GM10248 (cell line): ENCODE measurements around the gene SNAI3.

Source experiments
- CTCF ChIA-PET: fragments of 300-600 bp; sonication (Branson Sonifier 250); formaldehyde crosslinking; extraction: SDS; loops from one replicate; lab custom pipeline; 2021; ENCODE audit warnings: antibody characterized with exemption; lab: Yijun Ruan, JAX
- POLR2A ChIA-PET: fragments of 350-650 bp; sonication (Branson Sonifier 250); formaldehyde crosslinking; extraction: SDS; loops from one replicate; lab custom pipeline; 2020; ENCODE audit warnings: antibody characterized with exemption; lab: Yijun Ruan, JAX
- DNase-seq: peaks from one replicate; pipeline ENCODE4 v3.0.0; 2012; ENCODE audit errors: extremely low spot score
- CTCF ChIP-seq: IDR thresholded peaks from 2 replicates; pipeline ENCODE4 v1.5.1; 2012; ENCODE audit warnings: mild to moderate bottlenecking, low read depth; ENCODE audit errors: extremely low read depth, missing control alignments, control extremely low read depth

Gene SNAI3

GRCh38 chr16:88706965-88707826 lies 20.9 kb upstream of the SNAI3 start:
- DNase-seq = no peak
- TF ChIP-seq CTCF = no peak
- POLR2A ChIA-PET = interaction anchor here (0.6 kb wide), 1 partner anchor 39 kb away, joined by 3 read pairs; no protein-coding TSS in a partner anchor
- CTCF ChIA-PET = interaction anchor here (0.9 to 5.5 kb wide), 5 partner anchors 8 to 146 kb away, joined by 3 to 23 read pairs (median 4); partner anchors contain the start of gene MVD

DNA sequence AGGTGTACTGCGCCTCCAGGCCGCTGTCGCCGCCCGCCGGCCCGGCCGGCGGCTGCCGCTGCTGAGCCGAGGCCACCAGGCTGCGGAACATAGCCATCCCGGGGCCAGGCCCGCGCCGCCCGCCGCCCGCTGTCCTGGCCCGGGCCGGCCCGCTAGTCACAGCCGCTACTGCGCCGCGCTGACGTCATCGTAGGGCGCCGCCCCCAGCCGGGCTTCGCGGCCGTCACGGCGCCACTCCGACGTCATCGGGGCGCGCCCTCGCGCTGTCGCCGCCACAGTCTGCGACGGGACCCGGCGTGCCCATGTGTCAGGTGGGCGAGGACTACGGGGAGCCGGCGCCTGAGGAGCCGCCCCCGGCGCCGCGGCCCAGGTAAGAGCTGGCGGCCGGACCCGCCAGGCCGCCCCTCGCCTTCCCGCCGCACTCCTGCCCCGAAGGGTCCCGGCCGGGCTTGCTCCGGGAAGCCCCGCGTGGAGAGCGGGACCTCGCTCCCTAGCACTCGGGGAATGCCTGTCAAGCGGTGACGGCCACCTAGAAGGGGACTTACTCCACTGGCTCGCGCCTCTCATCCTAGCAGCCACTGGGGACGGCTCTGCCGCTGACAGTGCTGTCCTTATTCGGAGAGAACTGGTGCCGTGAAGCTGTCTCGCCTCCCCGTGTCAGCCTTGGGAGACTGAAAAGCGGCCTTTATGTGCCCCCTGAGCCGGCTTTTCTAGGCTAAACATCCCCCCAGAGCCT lies 20.1 kb upstream of the SNAI3 start, which contains the start of the genes CTU2 and RNF166:
TSS of gene CTU2 (plus strand) at position 275 of the 736 bp plus-strand sequence. CDS start at position 303, 28 bp downstream.
TSS of gene RNF166 (minus strand) at position 180 of the 736 bp plus-strand sequence. CDS start at position 97, 83 bp downstream.
- POLR2A ChIA-PET = interaction anchor here (0.6 kb wide), 1 partner anchor 39 kb away, joined by 3 read pairs; no protein-coding TSS in a partner anchor
- peak; percentile 98 for DNase-seq
- TF ChIP-seq CTCF = no peak
- CTCF ChIA-PET = interaction anchor here (1.0 to 5.5 kb wide), 6 partner anchors 9 to 73 kb away, joined by 3 to 23 read pairs (median 4); partner anchors contain the start of gene MVD

DNA sequence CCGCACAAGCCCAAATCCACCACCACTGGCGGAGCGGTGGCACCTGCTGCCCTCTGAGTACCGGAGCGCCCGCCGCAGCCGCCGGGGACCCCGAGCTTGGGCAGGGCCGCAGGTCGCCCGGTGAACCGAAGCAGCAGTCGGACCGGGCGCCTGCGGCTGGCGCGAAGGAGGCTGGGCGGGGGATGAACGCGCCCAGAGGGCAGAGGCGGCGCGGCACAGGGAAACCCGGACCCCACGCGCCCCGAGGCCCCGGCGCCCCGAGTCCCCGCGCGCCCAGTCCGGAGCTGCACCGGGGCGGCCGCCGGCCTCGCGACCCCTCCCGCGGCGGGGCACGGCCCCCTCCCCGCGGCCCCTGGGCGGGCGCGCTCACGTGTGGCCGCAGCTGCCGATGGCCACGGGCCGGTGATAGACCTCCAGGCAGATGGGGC lies 19.5 kb upstream of the SNAI3 start:
- no peak for DNase-seq
- CTCF ChIA-PET = interaction anchor here (1.0 to 2.4 kb wide), 4 partner anchors 17 to 43 kb away, joined by 3 to 12 read pairs (median 4); partner anchors contain the start of genes MVD and SNAI3
- POLR2A ChIA-PET = no interaction called here
- no peak for TF ChIP-seq CTCF

GRCh38 chr16:88705076-88705684 lies 18.9 kb upstream of the SNAI3 start:
- no peak for TF ChIP-seq CTCF
- ChIA-PET POLR2A (no interaction called here), CTCF (interaction anchor here (0.8 to 2.4 kb wide), 6 partner anchors 16 to 42 kb away, joined by 3 to 12 read pairs (median 4); partner anchors contain the start of genes MVD and SNAI3)
- no peak for DNase-seq

- ChIA-PET CTCF (interaction anchor here (1.4 to 2.4 kb wide), 3 partner anchors 22 to 34 kb away, joined by 3 to 12 read pairs (median 6); no protein-coding TSS in a partner anchor), POLR2A (no interaction called here)
- DNase-seq = peak; percentile 50
- no peak for TF ChIP-seq CTCF
These were observed 17.4 kb upstream of the SNAI3 start for GRCh38 chr16:88703486-88704309.
